ENCODE data around the gene GALNTL6. TPM values are rescaled to one million over a fixed set of nuclear protein-coding genes. Genes with fewer than 3 reads are reported as not detected.
"Not testable (repeated sequence)": the region's sequence is repeated elsewhere in the genome, so short reads cannot be mapped to it uniquely, and the experiment has no call there.

The GALNTL6 gene
- total RNA-seq, 1 donor from 2014 or later, result 1.7 TPM

DNA sequence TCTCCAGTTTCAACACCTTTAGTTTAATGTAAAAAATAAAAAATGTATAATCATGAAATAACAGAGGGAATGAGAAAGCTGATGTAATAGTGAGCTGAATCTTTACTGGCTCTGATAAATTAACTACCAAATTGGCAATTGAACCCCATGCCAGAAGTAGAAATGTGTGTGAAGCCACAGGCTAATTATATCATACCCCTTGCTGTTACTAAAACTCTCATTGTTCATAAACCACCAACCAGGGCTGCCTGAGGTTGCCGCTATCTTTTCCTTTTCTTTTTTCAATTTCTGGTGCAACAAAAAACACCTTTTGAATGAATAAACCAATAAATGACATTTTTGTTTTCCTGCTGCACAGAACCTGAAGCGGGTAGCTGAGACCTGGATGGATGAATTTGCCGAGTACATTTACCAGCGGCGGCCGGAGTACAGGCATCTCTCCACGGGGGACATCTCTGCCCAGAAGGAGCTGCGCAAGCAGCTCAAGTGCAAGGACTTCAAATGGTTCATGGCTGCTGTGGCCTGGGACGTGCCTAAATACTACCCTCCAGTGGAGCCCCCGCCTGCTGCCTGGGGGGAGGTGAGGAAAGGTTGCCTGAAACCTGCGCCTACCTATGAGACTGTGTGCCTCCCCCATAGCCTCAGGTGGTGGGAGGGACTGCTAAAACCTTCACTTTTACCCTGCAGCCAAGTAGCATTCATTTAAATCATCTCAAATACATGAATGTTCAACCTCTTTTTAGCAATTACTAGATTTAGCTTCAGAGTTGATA, 1138.7 kb downstream of the GALNTL6 start:
- Mint-ChIP-seq H3K9me3 (no peaks in the 10 kb centered on the region), H3K27me3 (no peaks in the 10 kb centered on the region), H3K27ac (no peak overlapping the region), H3K4me3 (no peak overlapping the region), H3K36me3 (no peaks in the 10 kb centered on the region), H3K4me1 (ENCODE audit: unreplicated experiment) (peaks cover 15% of the 10 kb centered on the region)
- TF ChIP-seq, protein P1, sequence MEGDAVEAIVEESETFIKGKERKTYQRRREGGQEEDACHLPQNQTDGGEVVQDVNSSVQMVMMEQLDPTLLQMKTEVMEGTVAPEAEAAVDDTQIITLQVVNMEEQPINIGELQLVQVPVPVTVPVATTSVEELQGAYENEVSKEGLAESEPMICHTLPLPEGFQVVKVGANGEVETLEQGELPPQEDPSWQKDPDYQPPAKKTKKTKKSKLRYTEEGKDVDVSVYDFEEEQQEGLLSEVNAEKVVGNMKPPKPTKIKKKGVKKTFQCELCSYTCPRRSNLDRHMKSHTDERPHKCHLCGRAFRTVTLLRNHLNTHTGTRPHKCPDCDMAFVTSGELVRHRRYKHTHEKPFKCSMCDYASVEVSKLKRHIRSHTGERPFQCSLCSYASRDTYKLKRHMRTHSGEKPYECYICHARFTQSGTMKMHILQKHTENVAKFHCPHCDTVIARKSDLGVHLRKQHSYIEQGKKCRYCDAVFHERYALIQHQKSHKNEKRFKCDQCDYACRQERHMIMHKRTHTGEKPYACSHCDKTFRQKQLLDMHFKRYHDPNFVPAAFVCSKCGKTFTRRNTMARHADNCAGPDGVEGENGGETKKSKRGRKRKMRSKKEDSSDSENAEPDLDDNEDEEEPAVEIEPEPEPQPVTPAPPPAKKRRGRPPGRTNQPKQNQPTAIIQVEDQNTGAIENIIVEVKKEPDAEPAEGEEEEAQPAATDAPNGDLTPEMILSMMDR (conservative IDR thresholded peaks at IDR 0.05), result no peak
- no peak for DNase-seq (ENCODE audit: extremely low spot score, unreplicated experiment)

DNA sequence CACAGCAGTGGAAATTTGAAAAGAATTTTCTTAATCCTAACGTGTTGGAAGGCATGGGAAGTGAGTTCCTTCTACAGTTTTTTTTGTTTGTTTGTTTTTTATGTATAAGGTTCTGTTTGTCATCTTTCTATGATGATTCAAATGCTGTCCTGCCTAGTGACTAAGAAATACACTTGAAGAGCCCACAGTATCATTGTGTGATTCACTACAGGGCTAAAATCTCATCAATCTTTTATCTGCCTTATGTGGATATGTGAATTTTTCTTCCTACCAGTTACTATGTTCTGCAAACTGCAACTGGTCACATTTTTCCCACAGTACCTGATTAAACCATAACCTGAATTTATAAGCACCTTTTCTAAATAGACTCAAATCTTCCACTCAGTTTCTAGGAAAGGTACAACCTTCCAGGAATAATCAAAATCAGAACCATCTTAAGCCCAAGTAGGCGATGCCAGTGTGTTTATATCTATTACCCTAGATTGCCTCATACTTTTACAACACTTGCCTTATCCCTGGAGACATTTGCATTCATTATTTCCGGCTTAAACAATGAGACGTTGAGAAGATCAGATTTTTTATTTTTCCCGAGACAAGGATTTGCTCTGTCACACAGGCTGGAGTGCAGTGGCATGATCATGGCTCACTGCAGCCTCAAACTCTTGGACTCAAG, 1140.8 kb downstream of the GALNTL6 start:
- H3K27me3 Mint-ChIP-seq, result no peaks in the 10 kb centered on the region
- H3K27ac Mint-ChIP-seq, result no peak overlapping the region
- no peak overlapping the region for H3K4me3 Mint-ChIP-seq
- TF ChIP-seq, protein P1 (conservative IDR thresholded peaks at IDR 0.05), result no peak
- no peaks in the 10 kb centered on the region for H3K9me3 Mint-ChIP-seq
- no peak for DNase-seq (ENCODE audit: extremely low spot score, unreplicated experiment)
- no peaks in the 10 kb centered on the region for H3K36me3 Mint-ChIP-seq
- H3K4me1 Mint-ChIP-seq (ENCODE audit: unreplicated experiment), result peaks cover 3% of the 10 kb centered on the region

DNA sequence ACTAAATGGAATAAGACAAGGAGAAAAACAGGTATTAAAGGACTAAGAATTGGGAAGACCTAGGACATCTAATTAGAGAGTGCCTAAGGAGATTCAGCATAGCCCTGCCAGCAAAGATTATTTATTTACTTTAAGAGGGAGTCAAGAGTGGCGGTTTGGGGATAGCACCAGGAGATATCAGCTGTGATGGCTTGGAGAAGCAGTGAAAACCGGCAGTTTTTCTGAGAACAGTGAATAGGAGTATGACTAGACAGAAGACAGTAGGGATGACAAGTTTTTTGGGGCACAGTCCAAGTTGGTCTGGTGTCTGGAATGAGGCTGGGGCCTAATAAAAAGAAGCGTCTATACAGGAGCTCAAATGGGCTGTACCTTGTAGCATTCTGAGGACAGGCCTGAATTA, 1143.1 kb downstream of the GALNTL6 start:
- not testable (repeated sequence) for H3K36me3 Mint-ChIP-seq; H3K4me1 Mint-ChIP-seq (ENCODE audit: unreplicated experiment); H3K27ac Mint-ChIP-seq; DNase-seq (ENCODE audit: extremely low spot score, unreplicated experiment); H3K9me3 Mint-ChIP-seq; H3K4me3 Mint-ChIP-seq; H3K27me3 Mint-ChIP-seq

DNA sequence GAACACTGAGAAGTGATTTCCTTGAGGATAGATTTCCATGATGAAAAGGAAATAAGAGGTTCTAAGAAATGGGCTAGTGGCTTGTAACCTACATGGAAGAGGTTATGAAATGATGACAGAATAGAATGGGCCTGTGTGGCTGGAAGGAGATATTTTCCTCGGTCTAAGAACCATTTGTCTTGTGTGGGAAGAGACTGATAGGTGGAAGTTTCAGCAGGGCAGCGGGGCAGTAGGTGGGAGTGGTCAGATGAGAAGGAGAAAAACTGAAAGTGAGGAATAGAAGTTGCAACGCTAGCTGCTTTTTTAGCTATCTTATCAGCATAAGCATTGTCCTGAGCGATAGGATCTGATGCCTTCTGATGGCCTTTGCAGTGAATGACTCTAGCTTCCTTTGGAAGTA, 1144.0 kb downstream of the GALNTL6 start:
- no peaks in the 10 kb centered on the region for H3K4me1 Mint-ChIP-seq (ENCODE audit: unreplicated experiment)
- TF ChIP-seq, protein P1 (conservative IDR thresholded peaks at IDR 0.05), result no peak
- DNase-seq (ENCODE audit: extremely low spot score, unreplicated experiment), result no peak
- no peak overlapping the region for H3K27ac Mint-ChIP-seq
- no peaks in the 10 kb centered on the region for H3K27me3 Mint-ChIP-seq
- no peaks in the 10 kb centered on the region for H3K9me3 Mint-ChIP-seq
- no peaks in the 10 kb centered on the region for H3K36me3 Mint-ChIP-seq
- H3K4me3 Mint-ChIP-seq, result no peak overlapping the region

DNA sequence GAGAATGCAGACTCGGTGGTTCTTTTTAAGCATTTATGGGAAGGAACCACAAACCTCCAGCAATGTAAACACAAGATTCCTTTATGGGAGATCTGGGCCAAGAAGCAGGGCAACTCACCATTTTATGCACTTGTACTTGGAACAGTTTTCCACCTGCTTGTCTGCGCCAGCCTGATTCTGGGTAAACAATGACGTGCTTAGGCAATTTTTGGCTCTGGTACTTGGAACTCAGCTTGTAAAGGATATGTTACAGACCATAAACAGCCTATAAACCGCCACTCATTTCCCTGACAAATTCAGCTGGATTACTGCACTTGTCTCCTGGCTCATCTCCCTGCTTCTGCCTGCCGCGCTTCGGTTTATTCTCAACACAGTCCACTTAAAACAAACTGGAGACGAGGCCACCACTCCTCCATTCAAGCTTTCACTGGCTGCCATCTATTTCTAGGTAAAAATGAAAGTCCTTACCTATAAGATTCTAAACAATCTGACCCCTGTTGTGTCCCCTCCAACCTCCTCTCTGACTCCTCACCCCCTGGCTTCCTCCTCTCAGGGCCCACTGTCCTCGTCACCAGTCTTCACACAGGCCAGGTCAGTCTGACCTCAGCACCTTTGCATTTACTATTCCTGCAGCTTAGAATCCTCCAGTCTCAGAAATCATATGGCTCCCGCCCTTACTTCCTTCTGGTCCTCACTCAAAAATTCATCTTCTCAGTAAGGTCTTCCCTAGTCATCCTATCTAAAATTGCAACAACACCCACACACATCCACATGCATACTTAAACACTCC, 1149.6 kb downstream of the GALNTL6 start:
- Mint-ChIP-seq H3K4me1 (ENCODE audit: unreplicated experiment) (peaks cover 5% of the 10 kb centered on the region), H3K9me3 (peaks cover 5% of the 10 kb centered on the region), H3K4me3 (no peak overlapping the region), H3K27me3 (no peaks in the 10 kb centered on the region), H3K36me3 (no peaks in the 10 kb centered on the region), H3K27ac (no peak overlapping the region)
- no peak for DNase-seq (ENCODE audit: extremely low spot score, unreplicated experiment)
- TF ChIP-seq, protein P1 (conservative IDR thresholded peaks at IDR 0.05), result no peak
